Measurements from ENCODE around the gene FIBP.

DNA sequence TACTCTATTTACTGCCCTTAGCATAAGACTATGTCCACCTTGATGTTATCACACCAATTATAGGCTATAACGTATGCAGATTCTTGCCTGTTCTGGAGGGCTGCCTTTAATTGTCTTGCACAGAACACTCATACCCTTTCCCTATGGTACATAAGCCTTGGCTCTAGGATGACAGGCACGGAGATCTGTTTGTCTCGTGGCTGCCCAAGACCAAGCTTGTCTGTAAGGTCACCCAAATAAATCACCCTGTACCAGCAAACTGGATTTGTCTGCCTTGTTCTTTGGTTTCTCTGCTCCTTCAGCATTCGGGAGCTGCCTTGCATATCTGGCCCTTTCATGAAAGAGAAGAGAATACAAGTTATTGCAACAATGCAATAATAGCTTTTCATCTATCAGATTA, 49.5 kb upstream of the FIBP start:
- TF ChIP-seq FOXM1 (IDR thresholded peaks at IDR 0.05; ENCODE audit: borderline replicate concordance, low read depth): no peak
- no peak for TF ChIP-seq EP300 (IDR thresholded peaks at IDR 0.05; ENCODE audit: borderline replicate concordance)
- TF ChIP-seq, protein P1, sequence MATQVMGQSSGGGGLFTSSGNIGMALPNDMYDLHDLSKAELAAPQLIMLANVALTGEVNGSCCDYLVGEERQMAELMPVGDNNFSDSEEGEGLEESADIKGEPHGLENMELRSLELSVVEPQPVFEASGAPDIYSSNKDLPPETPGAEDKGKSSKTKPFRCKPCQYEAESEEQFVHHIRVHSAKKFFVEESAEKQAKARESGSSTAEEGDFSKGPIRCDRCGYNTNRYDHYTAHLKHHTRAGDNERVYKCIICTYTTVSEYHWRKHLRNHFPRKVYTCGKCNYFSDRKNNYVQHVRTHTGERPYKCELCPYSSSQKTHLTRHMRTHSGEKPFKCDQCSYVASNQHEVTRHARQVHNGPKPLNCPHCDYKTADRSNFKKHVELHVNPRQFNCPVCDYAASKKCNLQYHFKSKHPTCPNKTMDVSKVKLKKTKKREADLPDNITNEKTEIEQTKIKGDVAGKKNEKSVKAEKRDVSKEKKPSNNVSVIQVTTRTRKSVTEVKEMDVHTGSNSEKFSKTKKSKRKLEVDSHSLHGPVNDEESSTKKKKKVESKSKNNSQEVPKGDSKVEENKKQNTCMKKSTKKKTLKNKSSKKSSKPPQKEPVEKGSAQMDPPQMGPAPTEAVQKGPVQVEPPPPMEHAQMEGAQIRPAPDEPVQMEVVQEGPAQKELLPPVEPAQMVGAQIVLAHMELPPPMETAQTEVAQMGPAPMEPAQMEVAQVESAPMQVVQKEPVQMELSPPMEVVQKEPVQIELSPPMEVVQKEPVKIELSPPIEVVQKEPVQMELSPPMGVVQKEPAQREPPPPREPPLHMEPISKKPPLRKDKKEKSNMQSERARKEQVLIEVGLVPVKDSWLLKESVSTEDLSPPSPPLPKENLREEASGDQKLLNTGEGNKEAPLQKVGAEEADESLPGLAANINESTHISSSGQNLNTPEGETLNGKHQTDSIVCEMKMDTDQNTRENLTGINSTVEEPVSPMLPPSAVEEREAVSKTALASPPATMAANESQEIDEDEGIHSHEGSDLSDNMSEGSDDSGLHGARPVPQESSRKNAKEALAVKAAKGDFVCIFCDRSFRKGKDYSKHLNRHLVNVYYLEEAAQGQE (IDR thresholded peaks at IDR 0.05; ENCODE audit: low read depth): no peak
- no peak for TF ChIP-seq TAF1 (IDR thresholded peaks at IDR 0.05; ENCODE audit: low read depth)
- TF ChIP-seq TEAD4 (IDR thresholded peaks at IDR 0.05): no peak
- TF ChIP-seq TCF12 (IDR thresholded peaks at IDR 0.05; ENCODE audit: low read depth): no peak
- no peak for TF ChIP-seq EGR1 (IDR thresholded peaks at IDR 0.05)
- TF ChIP-seq CREB1 (IDR thresholded peaks at IDR 0.05; ENCODE audit: low read depth): no peak
- no peak for TF ChIP-seq MAX (IDR thresholded peaks at IDR 0.05)
- no peak for TF ChIP-seq CEBPB (IDR thresholded peaks at IDR 0.05)
